Thyroid gland (tissue), 4 donors: Measurements from ENCODE around the gene SLC30A7.

ENCODE experiments used
- POLR2A ChIP-seq, 2 donors: fragments of 450-650 bp; IDR thresholded peaks; one replicate each; pipeline ENCODE4 v1.6.1; 2017; ENCODE audit warnings: antibody characterized with exemption in 2 of 2, mild to moderate bottlenecking in 2 of 2, moderate library complexity in 1 of 2
- TF ChIP-seq, protein P1 (sequence below), 6 experiments: fragments of 200-600 bp in 3 of 6; fragments of 450-650 bp in 3 of 6; sonication (generic) in 3 of 6; IDR thresholded peaks; one replicate each; pipeline ENCODE4 v1.5.1; 2016 to 2019; ENCODE audit warnings: antibody characterized with exemption in 6 of 6, mild to moderate bottlenecking in 2 of 6, inconsistent platforms in 1 of 6, moderate library complexity in 1 of 6

DNA sequence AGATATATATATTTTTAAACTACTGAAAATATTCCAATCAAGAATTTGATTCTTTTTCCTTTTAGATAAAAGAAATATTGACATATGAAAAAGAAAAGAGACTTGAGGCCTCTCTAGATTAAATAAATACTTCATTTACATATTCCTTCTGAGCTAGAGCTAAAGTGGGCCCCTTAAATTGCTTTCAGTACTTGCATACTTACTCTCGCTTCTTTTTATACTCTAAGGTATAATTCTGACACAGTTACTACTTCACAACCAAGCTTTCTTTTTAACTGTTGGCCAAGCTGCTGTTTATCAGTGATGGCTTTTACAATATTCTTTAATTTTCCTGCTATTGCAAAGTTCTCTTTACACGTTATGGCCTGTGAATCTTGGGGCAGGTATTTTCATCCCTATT, 25.9 kb upstream of the SLC30A7 start:
- TF ChIP-seq, protein P1, sequence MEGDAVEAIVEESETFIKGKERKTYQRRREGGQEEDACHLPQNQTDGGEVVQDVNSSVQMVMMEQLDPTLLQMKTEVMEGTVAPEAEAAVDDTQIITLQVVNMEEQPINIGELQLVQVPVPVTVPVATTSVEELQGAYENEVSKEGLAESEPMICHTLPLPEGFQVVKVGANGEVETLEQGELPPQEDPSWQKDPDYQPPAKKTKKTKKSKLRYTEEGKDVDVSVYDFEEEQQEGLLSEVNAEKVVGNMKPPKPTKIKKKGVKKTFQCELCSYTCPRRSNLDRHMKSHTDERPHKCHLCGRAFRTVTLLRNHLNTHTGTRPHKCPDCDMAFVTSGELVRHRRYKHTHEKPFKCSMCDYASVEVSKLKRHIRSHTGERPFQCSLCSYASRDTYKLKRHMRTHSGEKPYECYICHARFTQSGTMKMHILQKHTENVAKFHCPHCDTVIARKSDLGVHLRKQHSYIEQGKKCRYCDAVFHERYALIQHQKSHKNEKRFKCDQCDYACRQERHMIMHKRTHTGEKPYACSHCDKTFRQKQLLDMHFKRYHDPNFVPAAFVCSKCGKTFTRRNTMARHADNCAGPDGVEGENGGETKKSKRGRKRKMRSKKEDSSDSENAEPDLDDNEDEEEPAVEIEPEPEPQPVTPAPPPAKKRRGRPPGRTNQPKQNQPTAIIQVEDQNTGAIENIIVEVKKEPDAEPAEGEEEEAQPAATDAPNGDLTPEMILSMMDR (IDR thresholded peaks at IDR 0.05) = no peak
- no peak for TF ChIP-seq POLR2A (IDR thresholded peaks at IDR 0.05)
